ENCODE measurements around the gene NXT1.
A peak's percentile ranks its signal among the peaks of the same experiment; 100 is the strongest.
"Not testable (repeated sequence)": the region's sequence is repeated elsewhere in the genome, so short reads cannot be mapped to it uniquely, and the experiment has no call there.

Gene NXT1

DNA sequence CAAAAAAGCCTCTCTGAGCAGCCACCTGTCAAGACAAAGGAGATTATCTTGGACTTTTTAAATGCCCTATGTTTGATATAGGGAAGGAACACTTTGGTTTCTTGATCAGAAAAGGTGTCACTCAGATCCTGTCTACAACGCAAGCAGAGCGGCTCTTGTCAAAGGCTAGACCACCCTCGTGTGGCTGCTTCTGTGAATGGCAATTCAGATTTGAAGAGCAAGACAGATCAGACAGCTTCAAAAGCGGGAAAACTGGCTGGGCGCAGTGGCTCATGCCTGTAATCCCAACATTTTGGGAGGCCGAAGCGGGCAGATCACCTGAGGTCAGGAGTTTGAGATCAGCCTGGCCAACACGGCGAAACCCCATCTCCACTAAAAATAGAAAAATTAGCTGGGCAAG lies 10.1 kb upstream of the NXT1 start:
- TF ChIP-seq ZNF274 (IDR thresholded peaks at IDR 0.05; ENCODE audit: low read depth, low read length), result no peak
- no peak overlapping the region for H3K4me3 ChIP-seq (ENCODE audit: low read length)

DNA sequence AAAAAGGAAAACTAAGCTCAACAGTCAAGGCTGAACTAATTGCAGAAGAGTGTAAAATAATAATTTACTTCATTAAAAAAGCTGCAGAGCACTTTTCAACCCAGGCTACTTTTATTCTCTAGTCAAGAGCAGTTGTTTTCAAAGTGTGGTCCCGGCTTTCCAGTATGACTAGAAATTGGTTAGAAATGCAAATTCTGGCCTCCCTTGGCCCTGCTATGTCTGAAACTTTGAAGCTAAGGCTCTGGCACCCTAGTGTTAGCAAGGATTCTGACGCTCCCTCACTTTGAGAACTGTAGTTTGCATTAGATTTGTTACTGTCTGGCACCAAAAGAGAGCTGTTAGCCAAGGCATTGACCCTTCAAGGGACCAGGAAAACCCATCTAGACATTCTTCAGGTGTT lies 9.5 kb upstream of the NXT1 start:
- no peak for TF ChIP-seq ZNF274 (IDR thresholded peaks at IDR 0.05; ENCODE audit: low read depth, low read length)
- H3K4me3 ChIP-seq (ENCODE audit: low read length), result no peak overlapping the region

DNA sequence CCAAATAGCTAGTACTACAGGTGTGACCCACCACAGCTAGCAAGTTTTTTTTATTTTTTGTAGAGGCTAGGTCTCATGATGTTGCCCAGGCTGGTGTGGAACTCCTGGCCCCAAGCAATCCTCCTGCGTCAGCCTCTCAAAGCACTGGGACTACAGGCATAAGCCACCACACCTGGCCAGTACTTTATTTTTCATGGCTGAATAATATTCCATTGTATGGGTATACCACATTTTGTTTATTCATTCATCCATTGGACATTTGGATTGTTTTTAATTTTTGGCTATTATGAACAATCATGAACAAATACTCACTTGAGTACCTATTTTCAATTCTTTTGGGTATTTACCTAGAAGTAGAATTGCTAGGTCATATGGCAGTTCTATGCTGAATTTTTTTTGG lies 7.0 kb upstream of the NXT1 start:
- H3K4me3 ChIP-seq (ENCODE audit: low read length), result no peak overlapping the region
- no peak for TF ChIP-seq ZNF274 (IDR thresholded peaks at IDR 0.05; ENCODE audit: low read depth, low read length)

DNA sequence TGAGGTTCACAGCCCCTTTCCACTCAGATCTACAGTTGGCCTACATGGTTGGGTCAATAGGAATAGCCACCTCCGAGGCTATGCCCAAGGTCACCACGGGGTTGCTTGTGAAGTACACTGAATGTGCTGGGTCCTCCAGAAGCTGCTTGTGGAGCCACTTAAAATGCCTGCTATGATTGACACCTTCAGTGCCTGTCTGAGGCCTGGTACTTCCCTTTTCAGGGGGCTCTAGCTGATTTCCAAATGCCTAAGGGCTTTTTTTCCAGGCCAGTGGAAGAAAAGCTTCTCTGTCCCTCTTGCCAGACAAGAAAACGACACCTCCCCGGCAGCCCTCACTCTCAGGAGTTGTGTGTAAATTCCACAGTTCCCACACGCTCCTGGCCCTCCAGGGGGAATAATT lies 6.3 kb upstream of the NXT1 start:
- TF ChIP-seq ZNF274 (IDR thresholded peaks at IDR 0.05; ENCODE audit: low read depth, low read length), result no peak
- no peak overlapping the region for H3K4me3 ChIP-seq (ENCODE audit: low read length)

DNA sequence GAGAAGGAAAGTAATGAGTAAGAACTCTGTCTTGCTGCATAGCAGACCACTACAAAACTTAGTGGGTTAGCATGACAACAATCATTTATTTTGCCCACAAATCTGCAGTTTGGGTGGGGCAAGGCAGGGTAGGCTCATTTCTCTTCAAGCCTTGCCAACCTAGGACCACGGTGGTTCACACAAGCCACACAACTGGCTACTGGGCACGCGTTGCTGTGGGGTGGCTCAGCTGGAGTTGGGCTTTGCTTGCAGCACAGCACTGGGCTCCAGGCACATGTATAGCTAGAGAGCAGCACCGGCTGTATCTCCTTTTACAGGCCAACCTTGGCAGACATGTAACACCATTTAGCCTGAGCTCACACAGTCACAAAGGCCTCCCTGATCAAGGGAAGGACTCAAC lies 4.6 kb upstream of the NXT1 start:
- no peak for TF ChIP-seq ZNF274 (IDR thresholded peaks at IDR 0.05; ENCODE audit: low read depth, low read length)
- H3K4me3 ChIP-seq (ENCODE audit: low read length), result no peak overlapping the region

DNA sequence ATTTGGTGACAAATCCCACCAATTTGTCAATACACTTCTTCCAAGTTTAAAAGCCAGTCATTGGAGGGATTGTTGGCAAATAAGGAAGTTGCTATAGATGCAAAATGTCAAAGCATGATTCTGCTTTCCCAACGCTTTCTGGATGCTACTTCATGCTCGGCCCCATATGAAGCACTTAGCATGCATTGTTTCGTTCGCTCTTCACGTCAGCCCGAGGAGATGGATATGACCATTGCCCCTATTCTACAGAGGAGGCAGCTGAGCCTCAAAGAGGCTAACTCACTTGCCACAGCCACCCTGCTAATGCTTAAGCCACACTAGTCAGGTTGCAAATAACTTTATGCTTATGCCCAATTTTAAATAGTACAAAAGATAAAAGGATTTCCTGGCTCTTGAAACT lies 2.8 kb upstream of the NXT1 start:
- TF ChIP-seq ZNF274 (IDR thresholded peaks at IDR 0.05; ENCODE audit: low read depth, low read length), result no peak

DNA sequence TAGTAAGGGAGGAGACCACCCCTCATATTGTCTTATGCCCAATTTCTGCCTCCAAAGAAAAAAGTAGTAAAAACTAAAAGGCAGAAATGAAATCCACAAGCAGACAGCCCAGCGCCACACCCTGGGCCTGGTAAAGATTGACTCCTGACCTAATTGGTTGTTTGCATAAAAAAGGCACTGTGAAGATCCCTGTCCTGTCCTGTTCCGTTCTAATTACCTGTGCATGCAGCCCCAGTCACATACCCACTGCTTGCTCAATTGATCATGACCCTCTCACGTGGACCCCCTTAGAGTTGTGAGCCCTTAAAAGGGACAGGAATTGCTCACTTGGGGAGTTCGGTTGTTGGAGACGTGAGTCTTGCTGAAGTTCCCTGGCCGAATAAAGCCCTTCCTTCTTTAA lies 2.1 kb upstream of the NXT1 start:
- not testable (repeated sequence) for H3K4me3 ChIP-seq (ENCODE audit: low read length)

More for the DNA sequence above, 2.8 kb upstream of the NXT1 start:
- no peak overlapping the region for H3K4me3 ChIP-seq (ENCODE audit: low read length)

DNA sequence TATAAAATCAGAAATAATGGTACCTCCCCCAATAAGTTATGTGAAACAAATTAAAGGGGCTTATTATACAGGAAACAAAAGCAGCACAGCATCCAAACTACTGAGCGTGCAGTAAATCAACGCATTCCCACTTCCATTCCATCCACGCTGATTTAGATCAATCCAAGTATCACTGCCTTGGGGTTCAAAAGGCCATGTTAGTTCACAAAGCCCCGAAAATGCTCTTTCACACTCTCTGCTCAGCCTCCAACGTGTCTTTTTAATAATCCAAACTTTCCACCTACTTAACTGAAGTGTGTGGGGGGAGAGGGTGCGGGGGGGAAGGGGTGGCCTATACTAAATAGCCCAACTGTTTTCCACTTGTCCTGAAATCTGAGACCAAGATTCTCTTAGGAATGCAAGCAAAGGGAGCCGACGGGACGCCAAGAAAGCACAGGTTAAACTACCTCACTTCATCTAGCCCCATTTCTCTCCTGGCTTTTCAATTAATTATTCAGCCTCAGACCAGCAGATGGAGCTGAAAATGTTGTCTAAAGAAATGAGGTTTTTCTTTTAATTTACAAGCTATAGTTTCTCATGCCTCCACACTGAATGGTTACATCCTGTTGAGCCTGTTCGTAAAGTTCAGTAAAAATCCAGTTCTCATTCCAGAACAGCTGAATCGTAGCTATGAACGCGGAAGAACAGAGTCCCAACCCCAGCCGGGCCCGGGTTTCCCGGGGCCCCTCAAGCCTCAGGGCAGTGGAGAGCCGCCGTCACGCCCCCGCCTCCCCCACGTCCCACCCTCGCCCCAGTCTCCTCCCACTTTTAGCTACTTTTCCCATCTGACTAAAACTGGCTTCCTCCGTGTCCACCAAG lies 1.0 kb upstream of the NXT1 start:
- peak overlapping the region; percentile 85 for H3K4me3 ChIP-seq (ENCODE audit: low read length)
- no peak for TF ChIP-seq ZNF274 (IDR thresholded peaks at IDR 0.05; ENCODE audit: low read depth, low read length)

DNA sequence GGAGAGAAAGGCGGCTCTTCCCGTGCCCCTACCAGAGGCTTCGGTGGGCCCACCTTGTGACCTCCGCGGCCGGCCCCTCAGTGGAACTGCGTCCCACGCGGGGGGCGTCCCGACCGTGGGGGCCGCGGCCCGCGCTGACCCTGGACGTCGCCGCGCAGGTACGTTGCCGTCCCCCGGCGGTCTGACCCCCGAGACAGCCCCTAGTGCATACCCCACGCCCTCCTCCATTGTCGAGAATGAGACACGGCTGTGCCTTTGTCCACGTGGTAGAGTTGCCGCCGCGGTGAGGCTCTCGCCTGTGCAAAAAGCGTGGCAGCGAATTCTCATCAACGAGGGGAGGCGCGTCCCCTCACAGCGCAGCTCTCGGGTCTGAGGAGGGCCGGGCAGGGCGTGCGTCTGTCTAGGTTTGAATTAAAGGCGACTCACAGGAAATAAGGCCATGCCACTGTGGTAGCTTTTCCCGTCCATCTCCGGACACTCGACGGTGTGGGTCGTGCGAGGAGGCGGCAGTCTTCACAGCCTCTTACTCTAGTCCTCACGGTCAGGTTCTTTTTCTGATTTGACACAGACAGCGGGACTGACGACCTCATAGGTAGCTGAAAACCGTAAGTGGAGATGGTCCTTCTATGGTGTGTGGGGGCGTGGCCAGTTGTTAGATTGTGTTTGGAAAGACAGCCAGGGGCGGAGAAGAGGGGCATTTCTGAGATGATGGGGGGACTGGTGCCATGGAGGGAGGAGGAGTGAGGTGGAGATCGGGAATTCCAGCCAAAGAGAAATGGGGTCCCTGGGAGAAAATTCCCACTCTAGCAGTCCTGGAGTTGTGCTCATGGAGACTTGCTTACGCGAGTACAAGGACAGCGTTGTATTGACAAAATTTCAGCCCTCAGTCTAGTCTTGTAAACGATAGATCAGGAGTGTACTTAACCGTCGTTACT lies 580 bp downstream of the NXT1 start:
- no peak for TF ChIP-seq ZNF274 (IDR thresholded peaks at IDR 0.05; ENCODE audit: low read depth, low read length)
- peak overlapping the region; percentile 85 for H3K4me3 ChIP-seq (ENCODE audit: low read length)

DNA sequence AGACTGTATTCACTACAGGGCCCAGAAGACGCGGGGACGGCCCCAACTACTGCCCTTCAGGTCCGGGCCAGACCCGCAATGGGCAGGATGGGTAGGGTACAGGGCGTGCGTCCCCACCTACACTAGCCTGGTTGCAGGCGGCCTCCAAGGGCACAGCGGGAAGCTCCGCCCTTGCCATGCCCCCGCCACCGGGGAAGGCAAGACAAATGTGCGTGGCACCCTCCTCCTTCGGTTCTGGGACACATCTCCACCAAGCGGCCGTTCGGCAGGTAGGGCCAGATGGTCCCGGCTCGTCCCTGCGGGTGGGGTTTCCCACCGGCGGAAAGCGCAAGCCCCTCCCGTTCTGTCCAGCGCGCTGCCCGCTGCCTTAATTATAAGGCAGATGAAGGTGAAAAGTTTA lies 5.6 kb downstream of the NXT1 start:
- no peak for TF ChIP-seq ZNF274 (IDR thresholded peaks at IDR 0.05; ENCODE audit: low read depth, low read length)
- H3K4me3 ChIP-seq (ENCODE audit: low read length), result no peak overlapping the region

DNA sequence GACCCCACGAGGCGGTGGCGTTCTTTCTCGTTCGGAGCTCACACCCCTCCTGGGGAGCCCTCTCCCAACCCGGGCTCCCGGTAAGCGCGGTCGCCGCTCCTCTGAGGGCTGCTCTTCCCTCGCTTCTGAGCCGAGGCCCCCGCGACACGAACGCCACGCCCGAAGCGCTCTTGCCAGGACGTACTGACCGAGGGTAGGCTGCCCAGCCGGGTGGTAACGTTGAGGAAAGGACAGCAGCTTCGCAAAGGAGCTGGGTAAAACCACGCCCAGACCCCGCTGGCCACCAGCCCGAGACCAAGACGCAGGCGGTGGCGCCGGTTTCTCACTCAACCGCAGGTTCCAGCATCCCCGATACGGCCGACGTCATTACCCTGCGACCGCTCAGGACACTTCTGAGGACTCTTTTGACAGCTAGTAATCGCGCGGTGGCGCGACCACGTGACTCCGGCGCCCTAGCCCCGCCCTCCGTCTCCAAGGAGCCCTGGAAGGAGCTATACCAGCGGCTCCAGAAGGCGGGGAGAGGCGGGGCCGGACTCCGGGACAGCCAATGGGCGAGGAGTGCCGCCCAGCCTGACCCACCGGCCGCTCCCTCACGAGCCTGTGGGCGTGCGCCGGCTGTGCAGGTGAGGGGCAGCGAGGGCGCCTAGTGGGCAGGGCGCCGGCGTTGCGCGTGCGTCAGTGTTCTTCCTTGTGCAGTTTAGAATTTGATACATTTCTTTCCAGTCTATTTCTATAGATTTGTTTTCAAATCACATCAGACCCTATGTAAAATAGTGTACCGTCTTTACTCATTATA lies 7.4 kb downstream of the NXT1 start:
- no peak for TF ChIP-seq ZNF274 (IDR thresholded peaks at IDR 0.05; ENCODE audit: low read depth, low read length)
- H3K4me3 ChIP-seq (ENCODE audit: low read length), result peak overlapping the region; percentile 85

DNA sequence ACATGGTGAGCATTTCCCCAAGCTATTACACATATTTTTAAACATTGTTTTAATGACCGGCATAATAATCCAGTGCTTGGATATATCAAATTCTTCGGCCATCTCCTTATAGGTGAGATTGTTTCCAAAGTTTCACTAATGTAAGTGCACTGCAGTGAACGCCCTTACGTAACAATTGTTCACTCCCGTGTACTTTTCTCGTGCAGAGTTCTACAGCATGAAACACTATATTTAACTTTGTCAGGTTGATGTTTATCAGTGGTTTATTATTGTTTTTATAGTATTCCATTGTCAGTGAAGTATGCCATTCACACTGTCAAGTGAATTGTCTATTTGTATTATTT lies 7.9 kb downstream of the NXT1 start:
- TF ChIP-seq ZNF274 (IDR thresholded peaks at IDR 0.05; ENCODE audit: low read depth, low read length), result no peak
- H3K4me3 ChIP-seq (ENCODE audit: low read length), result peak overlapping the region; percentile 22; the same call in 1 of the 2 replicates

DNA sequence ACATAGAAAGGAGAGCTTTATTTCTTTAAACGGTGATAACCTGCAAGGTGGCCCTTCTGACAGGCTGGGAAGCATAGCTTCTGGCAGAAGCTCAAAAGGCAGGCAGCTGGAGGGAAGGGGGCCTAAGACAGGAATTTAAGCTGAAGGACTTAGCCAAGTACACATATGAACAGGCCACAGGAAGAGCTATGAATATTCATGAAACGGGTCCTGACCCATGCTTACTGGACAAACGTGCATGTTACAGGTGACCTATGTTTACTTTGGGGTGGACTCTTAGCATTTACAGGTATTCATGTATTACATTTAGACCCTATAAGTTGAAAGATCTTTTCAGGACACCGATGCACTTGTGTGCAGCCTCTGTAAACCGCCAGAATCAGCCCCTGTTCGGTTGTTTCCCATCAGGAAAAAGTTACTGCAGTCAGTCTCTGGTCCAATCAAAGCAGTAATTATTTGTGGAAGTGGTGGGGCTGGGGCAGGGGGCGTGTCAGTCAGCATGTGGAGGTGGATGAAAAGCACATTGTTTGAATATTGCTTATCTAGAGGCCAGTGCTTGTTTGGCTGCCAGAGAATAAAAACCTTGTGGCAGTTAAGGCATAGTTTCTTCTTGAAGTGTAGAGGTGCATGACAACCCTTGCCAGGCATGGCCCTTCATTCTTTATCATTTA lies 8.5 kb downstream of the NXT1 start:
- no peak for TF ChIP-seq ZNF274 (IDR thresholded peaks at IDR 0.05; ENCODE audit: low read depth, low read length)
- H3K4me3 ChIP-seq (ENCODE audit: low read length), result no peak overlapping the region

DNA sequence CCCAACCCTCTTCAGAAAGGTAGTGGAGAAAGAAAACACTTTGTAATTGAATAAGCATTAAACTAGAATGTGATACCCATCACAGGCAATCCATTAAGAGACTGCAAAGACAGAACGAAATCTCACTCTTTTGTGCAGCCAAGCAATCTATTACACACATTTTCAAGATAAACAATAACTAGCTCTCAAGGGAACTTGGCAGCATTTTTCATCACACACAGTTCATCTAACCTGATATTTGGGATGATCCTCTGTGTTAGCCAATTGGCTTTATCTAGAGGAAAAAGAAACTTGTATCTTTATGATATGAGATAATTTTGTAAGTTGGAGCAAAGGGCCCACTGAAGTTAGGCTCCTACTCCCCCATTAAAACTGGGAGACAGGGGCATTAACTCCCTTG lies 9.9 kb downstream of the NXT1 start:
- no peak for TF ChIP-seq ZNF274 (IDR thresholded peaks at IDR 0.05; ENCODE audit: low read depth, low read length)

More for the DNA sequence above, 9.9 kb downstream of the NXT1 start:
- H3K4me3 ChIP-seq (ENCODE audit: low read length), result no peak overlapping the region
